Pericardium fibroblast (primary cell): ENCODE data around the gene NPM3. TPM values are rescaled to one million over a fixed set of nuclear protein-coding genes. Genes with fewer than 3 reads are reported as not detected.

Experiments used
- total RNA-seq: library from RNA; depleted of rRNA; stranded (reverse); fragments of >200 nt; gene quantifications from 2 replicates; pipeline ENCODE4 v1.2.3, GENCODE V29; 2015

The NPM3 gene
- 62.3 and 105 TPM in 2 replicates for total RNA-seq

DNA sequence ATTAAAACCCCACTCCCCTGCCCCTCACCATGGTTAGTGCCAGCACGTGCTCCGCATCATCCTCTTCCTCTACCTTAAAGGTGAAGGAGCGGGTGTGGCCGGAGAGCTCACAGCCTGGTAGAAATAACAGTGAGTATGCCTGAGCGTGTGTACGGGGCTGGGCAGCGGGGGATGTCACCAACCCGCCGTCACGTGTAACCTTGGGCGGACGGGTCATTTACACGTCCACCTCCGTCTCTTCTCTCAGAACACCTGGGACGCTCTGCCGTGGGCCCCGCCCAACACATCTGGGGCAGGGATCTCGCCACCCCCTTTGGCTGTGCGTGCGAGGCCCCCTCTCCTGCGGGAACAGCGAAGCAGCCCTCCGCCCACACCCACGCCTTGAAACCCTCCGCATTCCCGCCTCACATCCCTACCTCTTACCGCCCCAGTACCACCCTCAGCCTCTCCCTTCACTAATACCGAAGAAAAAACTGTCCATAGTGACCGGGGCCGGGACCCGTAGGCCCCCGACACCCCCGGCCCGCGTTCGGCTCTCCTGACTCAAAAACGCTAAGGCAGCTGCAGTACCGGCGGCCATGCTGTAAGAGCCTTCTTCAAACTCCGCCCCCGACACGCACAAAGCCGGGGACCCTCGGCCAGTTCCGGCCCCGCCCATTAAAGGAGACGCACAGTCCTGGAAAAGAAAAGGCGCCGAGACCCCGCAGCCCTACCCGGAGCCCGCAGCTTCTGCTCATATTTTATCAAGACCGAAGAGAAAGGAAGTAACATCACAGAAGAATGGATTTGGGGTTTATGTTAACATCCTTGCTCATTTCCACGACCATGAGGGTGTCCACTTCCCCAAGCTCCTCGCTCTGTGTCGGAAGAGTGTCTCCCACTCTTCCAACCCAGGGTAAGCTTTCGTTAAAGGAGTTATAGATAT lies at the start of gene NPM3:
NPM3 (minus strand) TSS at position 636 of the 925 bp plus-strand sequence; CDS start at position 580, 56 bp downstream.

DNA sequence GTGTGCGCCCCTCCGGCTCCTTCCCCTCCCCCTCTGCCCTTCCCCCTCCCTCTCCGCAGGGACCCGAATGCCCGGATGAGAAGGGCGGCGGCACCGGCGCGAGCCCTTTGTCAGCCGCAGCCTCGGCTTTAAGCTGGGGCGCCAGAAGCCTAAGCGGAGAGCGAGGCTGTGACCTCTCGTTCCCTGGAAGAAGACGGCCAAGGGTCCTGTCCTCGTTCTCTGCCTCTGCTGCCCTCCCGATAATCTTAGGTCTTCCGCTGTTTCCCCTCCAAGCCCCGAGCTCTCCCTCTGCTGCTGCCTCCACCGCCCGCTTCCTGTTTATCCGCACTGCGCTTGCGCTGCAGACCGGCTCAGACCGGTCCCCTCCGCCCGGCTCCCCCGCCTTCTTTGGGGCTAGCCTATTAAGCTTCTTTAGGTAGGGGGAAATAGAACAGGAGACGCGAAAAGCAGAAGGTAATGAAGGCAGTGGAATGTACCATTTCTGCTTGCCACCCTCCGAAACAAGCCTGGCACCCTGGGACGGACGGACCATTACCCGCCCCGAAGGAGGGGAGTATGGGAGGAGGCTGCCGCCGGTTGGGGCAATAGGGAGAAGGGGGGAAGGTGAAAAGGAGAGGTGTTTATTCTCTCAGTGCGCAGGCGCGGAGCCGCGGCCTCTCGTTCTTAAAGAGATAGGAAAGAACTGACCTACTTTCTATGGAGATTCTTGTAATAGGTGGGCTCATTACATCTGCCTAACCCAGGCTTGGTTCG lies 35.0 kb upstream of the NPM3 start, which contains the start of gene OGA:
OGA (minus strand) TSS at position 326 of the 753 bp plus-strand sequence. CDS start 422 bp downstream, outside the sequence.

DNA sequence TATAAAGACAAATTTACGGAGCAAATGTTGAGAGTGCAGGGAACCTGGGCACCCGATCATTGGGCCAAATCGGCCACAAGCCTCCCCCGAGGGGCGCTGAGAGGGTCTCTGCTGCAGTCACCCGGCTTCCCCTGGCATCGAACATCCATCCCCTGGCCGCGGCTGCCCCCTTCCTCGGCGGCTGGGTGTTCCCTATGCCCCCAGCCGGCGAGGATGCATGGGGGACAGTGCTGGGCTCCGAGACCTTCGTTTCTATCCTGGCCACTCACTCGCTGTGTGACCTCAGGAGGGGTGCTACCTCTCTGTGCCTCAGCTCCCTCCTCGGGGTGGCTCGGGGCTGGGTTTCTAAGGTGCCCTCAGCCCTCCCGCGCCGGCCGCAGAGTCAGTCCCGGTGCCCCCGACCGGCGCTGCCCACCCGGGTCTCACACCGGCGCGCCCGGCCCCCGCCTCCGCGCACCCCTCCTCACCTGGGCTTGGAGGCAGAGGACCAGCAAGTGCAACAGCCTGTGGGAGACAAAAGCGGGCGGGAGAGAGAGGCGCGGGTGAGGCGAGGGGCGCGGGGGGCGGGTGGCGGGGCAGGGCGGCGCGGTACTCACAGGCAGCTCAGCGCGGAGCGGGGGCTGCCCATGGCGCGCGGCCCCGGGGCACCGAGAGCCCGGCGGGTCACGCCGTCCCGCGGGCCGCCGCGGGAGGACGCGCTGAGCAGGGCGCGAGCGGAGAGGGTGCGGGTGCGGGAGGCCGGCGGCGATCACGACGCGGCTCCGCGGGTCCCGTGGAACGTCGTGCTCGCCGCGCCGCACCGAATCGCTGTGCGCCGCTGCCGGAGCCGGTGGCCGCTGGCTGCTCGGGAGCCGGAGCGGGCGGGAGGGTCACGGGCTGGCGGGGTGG lies 7.7 kb downstream of the NPM3 start, which contains the start of gene FGF8:
FGF8 (minus strand) TSS at position 842 of the 888 bp plus-strand sequence; CDS start at position 628, 214 bp downstream.

Other genes with a start within 250 kb of the NPM3 start
- 14.2 and 24.9 TPM in 2 replicates for gene POLL, start 195.2 kb downstream of the NPM3 start, total RNA-seq
- 32.8 and 52.2 TPM in 2 replicates for gene DPCD, start 195.1 kb downstream of the NPM3 start, total RNA-seq
- gene FBXW4, start 88.3 kb downstream of the NPM3 start, total RNA-seq, result 14.1 and 18.4 TPM in 2 replicates
- gene FGF8, start 7.3 kb downstream of the NPM3 start, total RNA-seq, result not detected in 2 replicates
- 38.5 and 44.7 TPM in 2 replicates for gene OGA, start 35.0 kb upstream of the NPM3 start, total RNA-seq
- 0.12 TPM in 1 of 2 replicates, not detected in the other for gene KCNIP2, start 60.4 kb upstream of the NPM3 start, total RNA-seq